WI38 (cell line): Measurements from ENCODE around the gene ABCF1.

Experiments used
- H3K4me3 ChIP-seq: 2 replicates; pipeline ENCODE4 v1.5.1; 2011; ENCODE audit warnings: low read depth, mild to moderate bottlenecking, control low read depth, low read length
- TF ChIP-seq, protein P1 (sequence below): IDR thresholded peaks from 2 replicates; pipeline ENCODE4 v1.5.1; 2012; ENCODE audit warnings: low read depth, mild to moderate bottlenecking, control low read depth, low read length

Gene ABCF1

DNA sequence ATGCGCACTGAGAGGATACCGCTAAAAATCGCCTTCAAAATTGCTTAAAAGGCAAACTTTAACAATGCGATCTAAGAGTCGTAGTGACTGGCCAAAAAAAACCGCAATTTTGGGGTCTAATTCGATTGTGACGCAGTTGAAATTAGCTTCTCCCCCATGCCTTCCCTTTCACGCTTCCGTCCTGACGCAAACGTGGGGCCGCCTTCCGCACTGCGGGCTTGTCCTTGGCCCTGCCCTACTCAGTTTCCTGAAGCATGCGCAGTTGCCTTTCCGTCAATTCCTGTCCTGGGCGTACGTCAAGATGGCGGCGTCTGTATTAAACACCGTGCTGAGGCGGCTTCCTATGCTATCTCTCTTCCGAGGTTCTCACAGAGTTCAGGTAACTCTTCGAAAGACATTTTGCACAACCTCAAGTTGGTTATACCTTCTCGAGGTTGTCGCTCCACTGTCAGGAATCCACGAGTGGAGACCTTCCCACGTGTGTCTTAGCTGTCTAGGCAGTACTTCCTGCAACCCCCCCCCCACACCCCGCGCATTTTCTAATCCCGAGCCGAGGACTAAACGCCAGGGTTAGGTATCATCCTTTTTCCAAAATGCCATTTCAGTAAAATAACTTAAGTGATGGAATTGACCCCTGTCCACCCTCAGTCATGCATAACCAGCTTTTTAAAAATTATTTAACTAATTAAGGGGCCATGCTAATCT is 46.5 kb downstream of the ABCF1 start, which contains the start of gene MRPS18B:
Gene MRPS18B (plus strand): TSS at position 276 of the 705 bp plus-strand sequence. CDS start 26 bp downstream, at position 302.
- TF ChIP-seq, protein P1, sequence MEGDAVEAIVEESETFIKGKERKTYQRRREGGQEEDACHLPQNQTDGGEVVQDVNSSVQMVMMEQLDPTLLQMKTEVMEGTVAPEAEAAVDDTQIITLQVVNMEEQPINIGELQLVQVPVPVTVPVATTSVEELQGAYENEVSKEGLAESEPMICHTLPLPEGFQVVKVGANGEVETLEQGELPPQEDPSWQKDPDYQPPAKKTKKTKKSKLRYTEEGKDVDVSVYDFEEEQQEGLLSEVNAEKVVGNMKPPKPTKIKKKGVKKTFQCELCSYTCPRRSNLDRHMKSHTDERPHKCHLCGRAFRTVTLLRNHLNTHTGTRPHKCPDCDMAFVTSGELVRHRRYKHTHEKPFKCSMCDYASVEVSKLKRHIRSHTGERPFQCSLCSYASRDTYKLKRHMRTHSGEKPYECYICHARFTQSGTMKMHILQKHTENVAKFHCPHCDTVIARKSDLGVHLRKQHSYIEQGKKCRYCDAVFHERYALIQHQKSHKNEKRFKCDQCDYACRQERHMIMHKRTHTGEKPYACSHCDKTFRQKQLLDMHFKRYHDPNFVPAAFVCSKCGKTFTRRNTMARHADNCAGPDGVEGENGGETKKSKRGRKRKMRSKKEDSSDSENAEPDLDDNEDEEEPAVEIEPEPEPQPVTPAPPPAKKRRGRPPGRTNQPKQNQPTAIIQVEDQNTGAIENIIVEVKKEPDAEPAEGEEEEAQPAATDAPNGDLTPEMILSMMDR: no peak
- peak within 1 kb of the TSS; percentile 97 for H3K4me3 ChIP-seq

DNA sequence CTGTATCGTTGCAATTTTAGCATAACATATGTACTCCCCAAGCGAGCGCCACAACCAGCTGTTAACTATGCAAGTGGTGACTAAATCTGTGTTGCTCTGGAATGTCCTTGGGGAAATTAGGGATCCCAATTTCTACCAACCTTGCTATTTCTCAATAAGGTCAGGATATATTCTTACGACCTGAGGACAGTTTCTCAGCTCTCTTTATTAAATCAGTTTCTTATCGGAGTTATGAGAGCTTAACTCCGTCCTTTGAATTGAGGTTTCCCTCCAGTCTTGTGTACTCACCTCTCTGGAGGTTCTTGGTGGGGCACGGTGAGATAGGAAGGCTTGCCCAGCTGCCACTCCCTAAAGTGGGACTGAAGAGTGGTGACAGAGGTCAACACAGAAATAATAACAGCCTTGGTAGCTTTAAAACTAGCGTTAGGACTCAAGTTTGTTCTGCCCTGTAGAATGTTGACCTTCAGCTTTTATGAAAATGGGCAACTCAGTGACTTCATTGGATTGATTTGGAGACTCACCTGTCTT is 47.1 kb downstream of the ABCF1 start:
- TF ChIP-seq, protein P1: no peak
- peak overlapping the region; percentile 73 for H3K4me3 ChIP-seq

DNA sequence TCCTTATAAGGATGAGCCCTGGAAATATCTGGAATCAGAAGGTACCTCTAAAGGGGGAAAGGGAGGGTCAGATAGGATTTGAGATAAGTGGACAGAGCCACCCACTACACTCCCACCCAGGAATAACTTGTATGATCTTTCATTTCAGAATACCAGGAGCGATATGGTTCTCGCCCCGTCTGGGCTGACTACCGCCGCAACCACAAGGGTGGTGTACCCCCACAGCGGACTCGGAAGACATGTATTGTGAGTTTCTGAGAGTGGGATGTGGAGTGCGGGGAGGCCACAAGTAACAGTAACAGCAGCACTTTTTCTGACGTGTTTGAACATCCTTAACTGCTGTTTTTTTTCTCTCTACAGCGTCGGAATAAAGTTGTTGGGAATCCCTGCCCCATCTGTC is 48.3 kb downstream of the ABCF1 start:
- TF ChIP-seq, protein P1: no peak
- no peak overlapping the region for H3K4me3 ChIP-seq

DNA sequence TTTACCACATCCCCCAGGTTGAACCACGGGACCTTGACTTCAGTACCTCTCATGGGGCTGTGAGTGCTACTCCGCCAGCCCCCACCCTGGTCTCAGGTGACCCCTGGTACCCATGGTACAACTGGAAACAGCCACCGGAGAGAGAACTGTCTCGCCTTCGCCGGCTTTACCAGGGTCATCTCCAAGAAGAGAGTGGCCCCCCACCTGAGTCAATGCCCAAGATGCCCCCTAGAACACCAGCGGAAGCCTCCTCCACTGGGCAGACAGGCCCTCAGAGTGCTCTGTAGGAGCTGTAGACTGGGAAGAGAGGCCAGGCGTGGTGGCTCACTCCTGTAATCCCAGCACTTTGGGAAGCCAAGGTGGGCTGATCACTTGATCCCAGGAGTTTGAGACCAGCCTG is 54.3 kb downstream of the ABCF1 start:
- no peak overlapping the region for H3K4me3 ChIP-seq
- TF ChIP-seq, protein P1: no peak

DNA sequence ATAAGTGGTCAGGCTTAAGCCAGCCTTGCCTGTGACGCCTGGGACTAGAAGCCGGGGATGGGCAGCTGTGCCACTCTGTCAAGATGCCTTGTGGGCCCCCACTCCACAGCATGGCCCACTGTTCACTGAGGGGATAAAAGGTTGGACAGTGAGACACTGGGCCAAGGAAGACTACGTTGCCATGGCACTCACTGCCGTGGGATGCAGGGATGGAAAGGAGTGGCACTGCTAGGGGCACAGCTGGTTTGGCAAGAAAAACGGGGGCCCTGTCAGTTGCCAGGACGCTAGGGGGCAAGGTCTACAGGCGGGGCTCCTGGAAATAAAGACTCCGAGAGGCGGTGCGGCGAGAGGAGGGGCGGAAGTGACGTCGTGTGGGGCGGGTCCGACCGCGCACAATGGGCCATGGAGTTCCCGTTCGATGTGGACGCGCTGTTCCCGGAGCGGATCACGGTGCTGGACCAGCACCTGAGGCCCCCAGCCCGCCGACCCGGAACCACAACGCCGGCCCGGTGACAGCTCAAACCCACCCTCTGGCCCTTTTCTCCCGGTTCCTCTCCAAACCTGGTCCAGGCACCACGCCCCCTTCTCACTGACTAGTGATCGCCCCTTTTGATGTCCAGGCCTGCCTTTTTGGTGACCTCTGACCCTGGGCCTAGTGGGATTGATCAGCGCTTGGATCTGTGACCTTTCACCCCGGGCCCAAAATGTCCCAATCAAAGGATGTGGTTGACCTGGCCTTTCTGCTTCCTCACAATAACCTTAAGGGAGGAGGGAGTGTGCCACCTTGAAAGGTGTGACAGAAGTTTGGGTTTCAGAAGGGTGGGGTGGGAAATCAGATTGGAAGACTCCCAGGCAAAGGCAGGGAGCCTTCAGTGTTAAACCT is 55.5 kb downstream of the ABCF1 start, which contains the start of gene ATAT1:
Gene ATAT1 (plus strand): TSS at position 391 of the 883 bp plus-strand sequence.
- H3K4me3 ChIP-seq: peak within 1 kb of the TSS; percentile 82
- TF ChIP-seq, protein P1: peak; percentile 40; the same call in 1 of the 2 replicates

DNA sequence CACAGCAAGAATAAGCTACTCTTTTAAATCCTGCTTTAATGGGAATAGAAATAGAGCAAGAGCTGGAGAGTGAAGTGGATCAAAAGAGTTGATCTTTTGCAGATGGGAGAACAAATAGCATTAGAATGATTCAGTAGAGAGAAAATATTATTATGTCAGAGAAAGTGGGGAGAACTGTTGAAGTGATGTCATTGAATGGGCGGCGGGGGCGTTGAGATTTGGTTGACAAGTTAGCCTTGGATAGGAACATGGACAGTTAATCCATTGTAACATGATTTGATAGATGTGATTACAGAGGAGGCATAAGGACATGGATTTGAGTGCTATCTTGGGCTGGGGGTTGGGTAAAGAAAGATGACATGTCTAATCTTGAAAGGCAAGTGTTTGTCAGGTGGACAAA is 64.6 kb downstream of the ABCF1 start:
- TF ChIP-seq, protein P1: no peak
- no peak overlapping the region for H3K4me3 ChIP-seq
